ENCODE data around the gene CCM2. TPM values are rescaled to one million over a fixed set of nuclear protein-coding genes. Genes with fewer than 3 reads are reported as not detected.

Gene CCM2
- total and polyA plus RNA-seq, 2 of the 8 experiments (the other 6 are each of a cell fraction or from before 2014, with no cell fraction given), result 31.6 to 41.2 TPM

DNA sequence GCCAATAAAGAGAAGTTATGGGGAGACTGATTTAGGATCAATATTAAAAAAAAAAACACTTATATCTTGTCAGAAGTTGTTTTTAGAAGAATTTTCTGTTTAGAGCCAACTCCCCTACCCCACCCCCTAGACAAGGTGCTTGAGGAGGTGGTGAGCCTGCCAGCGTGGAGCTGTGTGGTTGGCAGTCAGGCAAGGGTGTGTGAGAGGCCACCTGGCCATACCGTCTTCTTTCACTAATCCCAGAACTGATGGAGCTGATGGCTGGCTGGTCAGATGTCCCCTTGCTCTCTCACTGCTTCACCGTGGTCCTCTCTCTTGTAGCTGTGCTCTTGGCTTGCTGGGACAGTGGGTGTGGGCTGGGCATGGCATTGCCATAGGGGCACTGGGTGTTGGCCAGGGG, 54.4 kb downstream of the CCM2 start (continued):
- TF ChIP-seq, protein P1, sequence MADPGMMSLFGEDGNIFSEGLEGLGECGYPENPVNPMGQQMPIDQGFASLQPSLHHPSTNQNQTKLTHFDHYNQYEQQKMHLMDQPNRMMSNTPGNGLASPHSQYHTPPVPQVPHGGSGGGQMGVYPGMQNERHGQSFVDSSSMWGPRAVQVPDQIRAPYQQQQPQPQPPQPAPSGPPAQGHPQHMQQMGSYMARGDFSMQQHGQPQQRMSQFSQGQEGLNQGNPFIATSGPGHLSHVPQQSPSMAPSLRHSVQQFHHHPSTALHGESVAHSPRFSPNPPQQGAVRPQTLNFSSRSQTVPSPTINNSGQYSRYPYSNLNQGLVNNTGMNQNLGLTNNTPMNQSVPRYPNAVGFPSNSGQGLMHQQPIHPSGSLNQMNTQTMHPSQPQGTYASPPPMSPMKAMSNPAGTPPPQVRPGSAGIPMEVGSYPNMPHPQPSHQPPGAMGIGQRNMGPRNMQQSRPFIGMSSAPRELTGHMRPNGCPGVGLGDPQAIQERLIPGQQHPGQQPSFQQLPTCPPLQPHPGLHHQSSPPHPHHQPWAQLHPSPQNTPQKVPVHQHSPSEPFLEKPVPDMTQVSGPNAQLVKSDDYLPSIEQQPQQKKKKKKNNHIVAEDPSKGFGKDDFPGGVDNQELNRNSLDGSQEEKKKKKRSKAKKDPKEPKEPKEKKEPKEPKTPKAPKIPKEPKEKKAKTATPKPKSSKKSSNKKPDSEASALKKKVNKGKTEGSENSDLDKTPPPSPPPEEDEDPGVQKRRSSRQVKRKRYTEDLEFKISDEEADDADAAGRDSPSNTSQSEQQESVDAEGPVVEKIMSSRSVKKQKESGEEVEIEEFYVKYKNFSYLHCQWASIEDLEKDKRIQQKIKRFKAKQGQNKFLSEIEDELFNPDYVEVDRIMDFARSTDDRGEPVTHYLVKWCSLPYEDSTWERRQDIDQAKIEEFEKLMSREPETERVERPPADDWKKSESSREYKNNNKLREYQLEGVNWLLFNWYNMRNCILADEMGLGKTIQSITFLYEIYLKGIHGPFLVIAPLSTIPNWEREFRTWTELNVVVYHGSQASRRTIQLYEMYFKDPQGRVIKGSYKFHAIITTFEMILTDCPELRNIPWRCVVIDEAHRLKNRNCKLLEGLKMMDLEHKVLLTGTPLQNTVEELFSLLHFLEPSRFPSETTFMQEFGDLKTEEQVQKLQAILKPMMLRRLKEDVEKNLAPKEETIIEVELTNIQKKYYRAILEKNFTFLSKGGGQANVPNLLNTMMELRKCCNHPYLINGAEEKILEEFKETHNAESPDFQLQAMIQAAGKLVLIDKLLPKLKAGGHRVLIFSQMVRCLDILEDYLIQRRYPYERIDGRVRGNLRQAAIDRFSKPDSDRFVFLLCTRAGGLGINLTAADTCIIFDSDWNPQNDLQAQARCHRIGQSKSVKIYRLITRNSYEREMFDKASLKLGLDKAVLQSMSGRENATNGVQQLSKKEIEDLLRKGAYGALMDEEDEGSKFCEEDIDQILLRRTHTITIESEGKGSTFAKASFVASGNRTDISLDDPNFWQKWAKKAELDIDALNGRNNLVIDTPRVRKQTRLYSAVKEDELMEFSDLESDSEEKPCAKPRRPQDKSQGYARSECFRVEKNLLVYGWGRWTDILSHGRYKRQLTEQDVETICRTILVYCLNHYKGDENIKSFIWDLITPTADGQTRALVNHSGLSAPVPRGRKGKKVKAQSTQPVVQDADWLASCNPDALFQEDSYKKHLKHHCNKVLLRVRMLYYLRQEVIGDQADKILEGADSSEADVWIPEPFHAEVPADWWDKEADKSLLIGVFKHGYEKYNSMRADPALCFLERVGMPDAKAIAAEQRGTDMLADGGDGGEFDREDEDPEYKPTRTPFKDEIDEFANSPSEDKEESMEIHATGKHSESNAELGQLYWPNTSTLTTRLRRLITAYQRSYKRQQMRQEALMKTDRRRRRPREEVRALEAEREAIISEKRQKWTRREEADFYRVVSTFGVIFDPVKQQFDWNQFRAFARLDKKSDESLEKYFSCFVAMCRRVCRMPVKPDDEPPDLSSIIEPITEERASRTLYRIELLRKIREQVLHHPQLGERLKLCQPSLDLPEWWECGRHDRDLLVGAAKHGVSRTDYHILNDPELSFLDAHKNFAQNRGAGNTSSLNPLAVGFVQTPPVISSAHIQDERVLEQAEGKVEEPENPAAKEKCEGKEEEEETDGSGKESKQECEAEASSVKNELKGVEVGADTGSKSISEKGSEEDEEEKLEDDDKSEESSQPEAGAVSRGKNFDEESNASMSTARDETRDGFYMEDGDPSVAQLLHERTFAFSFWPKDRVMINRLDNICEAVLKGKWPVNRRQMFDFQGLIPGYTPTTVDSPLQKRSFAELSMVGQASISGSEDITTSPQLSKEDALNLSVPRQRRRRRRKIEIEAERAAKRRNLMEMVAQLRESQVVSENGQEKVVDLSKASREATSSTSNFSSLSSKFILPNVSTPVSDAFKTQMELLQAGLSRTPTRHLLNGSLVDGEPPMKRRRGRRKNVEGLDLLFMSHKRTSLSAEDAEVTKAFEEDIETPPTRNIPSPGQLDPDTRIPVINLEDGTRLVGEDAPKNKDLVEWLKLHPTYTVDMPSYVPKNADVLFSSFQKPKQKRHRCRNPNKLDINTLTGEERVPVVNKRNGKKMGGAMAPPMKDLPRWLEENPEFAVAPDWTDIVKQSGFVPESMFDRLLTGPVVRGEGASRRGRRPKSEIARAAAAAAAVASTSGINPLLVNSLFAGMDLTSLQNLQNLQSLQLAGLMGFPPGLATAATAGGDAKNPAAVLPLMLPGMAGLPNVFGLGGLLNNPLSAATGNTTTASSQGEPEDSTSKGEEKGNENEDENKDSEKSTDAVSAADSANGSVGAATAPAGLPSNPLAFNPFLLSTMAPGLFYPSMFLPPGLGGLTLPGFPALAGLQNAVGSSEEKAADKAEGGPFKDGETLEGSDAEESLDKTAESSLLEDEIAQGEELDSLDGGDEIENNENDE (IDR thresholded peaks at IDR 0.05; ENCODE audit: insufficient replicate concordance, low read length), result no peak
- TF ChIP-seq SRF (IDR thresholded peaks at IDR 0.05; ENCODE audit: low read depth, low read length) (no peak), MAFK (IDR thresholded peaks at IDR 0.05; ENCODE audit: low read depth, low read length) (no peak), POU5F1 (IDR thresholded peaks at IDR 0.05; ENCODE audit: low read depth, low read length) (no peak), CEBPB (IDR thresholded peaks at IDR 0.05; ENCODE audit: low read depth, low read length) (no peak), RAD21 (IDR thresholded peaks at IDR 0.05 in 1 of 2, conservative IDR thresholded peaks at IDR 0.05 in 1 of 2; ENCODE audit: low read depth in 2 of 2, low read length in 2 of 2) (no peak), TEAD4 (IDR thresholded peaks at IDR 0.05; ENCODE audit: low read depth, low read length) (no peak)
- TF ChIP-seq, protein P2, sequence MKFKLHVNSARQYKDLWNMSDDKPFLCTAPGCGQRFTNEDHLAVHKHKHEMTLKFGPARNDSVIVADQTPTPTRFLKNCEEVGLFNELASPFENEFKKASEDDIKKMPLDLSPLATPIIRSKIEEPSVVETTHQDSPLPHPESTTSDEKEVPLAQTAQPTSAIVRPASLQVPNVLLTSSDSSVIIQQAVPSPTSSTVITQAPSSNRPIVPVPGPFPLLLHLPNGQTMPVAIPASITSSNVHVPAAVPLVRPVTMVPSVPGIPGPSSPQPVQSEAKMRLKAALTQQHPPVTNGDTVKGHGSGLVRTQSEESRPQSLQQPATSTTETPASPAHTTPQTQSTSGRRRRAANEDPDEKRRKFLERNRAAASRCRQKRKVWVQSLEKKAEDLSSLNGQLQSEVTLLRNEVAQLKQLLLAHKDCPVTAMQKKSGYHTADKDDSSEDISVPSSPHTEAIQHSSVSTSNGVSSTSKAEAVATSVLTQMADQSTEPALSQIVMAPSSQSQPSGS (IDR thresholded peaks at IDR 0.05; ENCODE audit: low read length), result no peak

Data from H1 (cell line).